HG03280 (cell line): ENCODE measurements around the gene CST9.
"Not testable (repeated sequence)": the region's sequence is repeated elsewhere in the genome, so short reads cannot be mapped to it uniquely, and the experiment has no call there.

Experiments used
- ATAC-seq: cut with Tn5 transposase; IDR thresholded peaks from one replicate; pipeline ENCODE4 v1.9.1; 2021; ENCODE audit warnings: mild to moderate bottlenecking, moderate library complexity; ENCODE audit not compliant: unreplicated experiment

The CST9 gene

GRCh38 chr20:23588434-23589403, 17.0 kb downstream of the CST9 start:
- ATAC-seq = no peak

- ATAC-seq = no peak
These were observed 18.1 kb downstream of the CST9 start for GRCh38 chr20:23587631-23588030.

GRCh38 chr20:23586735-23587525, 18.8 kb downstream of the CST9 start:
- no peak for ATAC-seq

- ATAC-seq = no peak
These were observed 19.6 kb downstream of the CST9 start for GRCh38 chr20:23585808-23586734.

GRCh38 chr20:23585449-23585807, 20.3 kb downstream of the CST9 start:
- ATAC-seq = no peak

- ATAC-seq = no peak
These were observed 21.1 kb downstream of the CST9 start for GRCh38 chr20:23584434-23585199.

- no peak for ATAC-seq
These were observed 22.2 kb downstream of the CST9 start for GRCh38 chr20:23583526-23583925.

GRCh38 chr20:23582293-23582692, 23.4 kb downstream of the CST9 start:
- no peak for ATAC-seq

- ATAC-seq = not testable (repeated sequence)
These were observed 23.9 kb downstream of the CST9 start for GRCh38 chr20:23581833-23582232.

- ATAC-seq = no peak
These were observed 30.7 kb downstream of the CST9 start for GRCh38 chr20:23574977-23575376.

GRCh38 chr20:23570178-23570760, 35.4 kb downstream of the CST9 start:
- ATAC-seq = no peak

GRCh38 chr20:23569570-23569969, 36.1 kb downstream of the CST9 start:
- ATAC-seq = no peak

- no peak for ATAC-seq
These were observed 36.8 kb downstream of the CST9 start for GRCh38 chr20:23568971-23569330.

- ATAC-seq = no peak
These were observed 37.3 kb downstream of the CST9 start, which contains the start of gene CST9L for GRCh38 chr20:23568320-23568970. Gene CST9L, minus strand, starts transcription at chr20:23568484. Its CDS starts 34 bp downstream, at chr20:23568450.

- ATAC-seq = no peak
These were observed 39.4 kb downstream of the CST9 start for GRCh38 chr20:23566199-23566932.

- ATAC-seq = no peak
These were observed 40.1 kb downstream of the CST9 start for GRCh38 chr20:23565503-23566045.

- no peak for ATAC-seq
These were observed 40.8 kb downstream of the CST9 start for GRCh38 chr20:23564927-23565326.

- no peak for ATAC-seq
These were observed 42.9 kb downstream of the CST9 start for GRCh38 chr20:23562721-23563342.
